Prostate gland (tissue), 2 donors: ENCODE data around the gene GOLGA2.

Experiments
- POLR2A ChIP-seq: fragments of 450-650 bp; IDR thresholded peaks from one replicate; pipeline ENCODE4 v1.6.1; 2016; ENCODE audit warnings: antibody characterized with exemption, mild to moderate bottlenecking
- POLR2AphosphoS5 ChIP-seq: sonication (generic); formaldehyde crosslinking; IDR thresholded peaks from one replicate; pipeline ENCODE4 v1.6.1; 2017; ENCODE audit warnings: antibody characterized with exemption
- TF ChIP-seq, protein P1 (sequence below), 4 experiments: fragments of 200-600 bp in 2 of 4; fragments of 450-650 bp in 2 of 4; sonication (generic) in 2 of 4; IDR thresholded peaks; 1 replicate in 3 of 4; 2 replicates in 1 of 4; pipeline ENCODE4 v1.5.1; 2016 to 2019; ENCODE audit warnings: antibody characterized with exemption in 4 of 4, mild to moderate bottlenecking in 2 of 4, moderate library complexity in 2 of 4

DNA sequence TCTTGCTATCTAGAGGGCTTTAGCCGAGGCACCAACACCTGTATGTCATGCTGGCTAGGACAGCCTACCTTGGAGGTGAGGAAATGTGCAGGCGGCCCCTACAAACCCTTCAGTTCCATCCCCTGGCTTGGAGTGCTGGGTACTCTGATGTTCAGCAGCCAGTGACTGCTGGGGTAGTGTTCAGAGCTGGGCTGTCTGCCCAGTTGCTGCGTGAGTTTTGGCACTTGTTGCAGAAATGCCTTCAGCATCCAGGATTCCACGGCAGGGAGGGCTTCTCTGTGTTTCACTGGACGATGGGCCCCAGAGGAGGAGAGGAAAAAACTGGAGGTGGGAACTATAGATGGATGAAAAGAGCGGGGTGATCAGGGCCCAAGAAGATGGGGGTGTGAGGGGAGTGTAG, 10.6 kb upstream of the GOLGA2 start:
- no peak for TF ChIP-seq POLR2A
- TF ChIP-seq, protein P1, sequence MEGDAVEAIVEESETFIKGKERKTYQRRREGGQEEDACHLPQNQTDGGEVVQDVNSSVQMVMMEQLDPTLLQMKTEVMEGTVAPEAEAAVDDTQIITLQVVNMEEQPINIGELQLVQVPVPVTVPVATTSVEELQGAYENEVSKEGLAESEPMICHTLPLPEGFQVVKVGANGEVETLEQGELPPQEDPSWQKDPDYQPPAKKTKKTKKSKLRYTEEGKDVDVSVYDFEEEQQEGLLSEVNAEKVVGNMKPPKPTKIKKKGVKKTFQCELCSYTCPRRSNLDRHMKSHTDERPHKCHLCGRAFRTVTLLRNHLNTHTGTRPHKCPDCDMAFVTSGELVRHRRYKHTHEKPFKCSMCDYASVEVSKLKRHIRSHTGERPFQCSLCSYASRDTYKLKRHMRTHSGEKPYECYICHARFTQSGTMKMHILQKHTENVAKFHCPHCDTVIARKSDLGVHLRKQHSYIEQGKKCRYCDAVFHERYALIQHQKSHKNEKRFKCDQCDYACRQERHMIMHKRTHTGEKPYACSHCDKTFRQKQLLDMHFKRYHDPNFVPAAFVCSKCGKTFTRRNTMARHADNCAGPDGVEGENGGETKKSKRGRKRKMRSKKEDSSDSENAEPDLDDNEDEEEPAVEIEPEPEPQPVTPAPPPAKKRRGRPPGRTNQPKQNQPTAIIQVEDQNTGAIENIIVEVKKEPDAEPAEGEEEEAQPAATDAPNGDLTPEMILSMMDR (IDR thresholded peaks at IDR 0.05): no peak
- no peak for TF ChIP-seq POLR2AphosphoS5
